Measurements from ENCODE around the gene STX2.
"Not testable (repeated sequence)": the region's sequence is repeated elsewhere in the genome, so short reads cannot be mapped to it uniquely, and the experiment has no call there.

DNA sequence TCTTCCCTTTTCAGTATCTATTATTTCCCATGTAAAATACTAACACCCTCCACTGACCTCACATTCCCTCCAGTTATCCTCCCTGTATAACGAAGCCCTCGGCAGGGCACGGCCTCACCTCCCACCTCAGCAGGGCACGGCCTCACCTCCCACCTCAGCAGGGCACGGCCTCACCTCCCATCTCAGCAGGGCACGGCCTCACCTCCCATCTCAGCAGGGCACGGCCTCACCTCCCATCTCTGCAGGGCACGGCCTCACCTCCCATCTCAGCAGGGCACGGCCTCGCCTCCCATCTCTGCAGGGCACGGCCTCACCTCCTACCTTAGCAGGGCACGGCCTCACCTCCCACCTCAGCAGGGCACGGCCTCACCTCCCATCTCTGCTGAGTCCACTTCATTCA, 56.8 kb downstream of the STX2 start:
- TF ChIP-seq, protein P1, sequence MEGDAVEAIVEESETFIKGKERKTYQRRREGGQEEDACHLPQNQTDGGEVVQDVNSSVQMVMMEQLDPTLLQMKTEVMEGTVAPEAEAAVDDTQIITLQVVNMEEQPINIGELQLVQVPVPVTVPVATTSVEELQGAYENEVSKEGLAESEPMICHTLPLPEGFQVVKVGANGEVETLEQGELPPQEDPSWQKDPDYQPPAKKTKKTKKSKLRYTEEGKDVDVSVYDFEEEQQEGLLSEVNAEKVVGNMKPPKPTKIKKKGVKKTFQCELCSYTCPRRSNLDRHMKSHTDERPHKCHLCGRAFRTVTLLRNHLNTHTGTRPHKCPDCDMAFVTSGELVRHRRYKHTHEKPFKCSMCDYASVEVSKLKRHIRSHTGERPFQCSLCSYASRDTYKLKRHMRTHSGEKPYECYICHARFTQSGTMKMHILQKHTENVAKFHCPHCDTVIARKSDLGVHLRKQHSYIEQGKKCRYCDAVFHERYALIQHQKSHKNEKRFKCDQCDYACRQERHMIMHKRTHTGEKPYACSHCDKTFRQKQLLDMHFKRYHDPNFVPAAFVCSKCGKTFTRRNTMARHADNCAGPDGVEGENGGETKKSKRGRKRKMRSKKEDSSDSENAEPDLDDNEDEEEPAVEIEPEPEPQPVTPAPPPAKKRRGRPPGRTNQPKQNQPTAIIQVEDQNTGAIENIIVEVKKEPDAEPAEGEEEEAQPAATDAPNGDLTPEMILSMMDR (IDR thresholded peaks at IDR 0.05), result not testable (repeated sequence)
- not testable (repeated sequence) for TF ChIP-seq POLR2A (IDR thresholded peaks at IDR 0.05)
